CD4-positive, alpha-beta T cell (primary cell): Measurements from ENCODE around the gene PEG3. TPM values are rescaled to one million over a fixed set of nuclear protein-coding genes. Genes with fewer than 3 reads are reported as not detected.

Experiments used
- ATAC-seq: fragments of 200-7000 bp; cut with Tn5 transposase; one replicate; pipeline ENCODE4 v1.10.0; 2022; ENCODE audit warnings: mild to moderate bottlenecking; ENCODE audit not compliant: poor library complexity
- CTCF ChIA-PET: fragments of 350-600 bp; sonication (Branson Sonifier 250); formaldehyde crosslinking; loops from one replicate; lab custom pipeline; 2021; ENCODE audit warnings: antibody characterized with exemption, inconsistent platforms; lab: Charles Lee
- POLR2A ChIA-PET: fragments of 350-600 bp; sonication (Branson Sonifier 250); formaldehyde crosslinking; loops from one replicate; lab custom pipeline; 2021; ENCODE audit warnings: antibody characterized with exemption, inconsistent platforms; lab: Charles Lee
- DNase-seq, 14 experiments: peaks; one replicate each; pipeline ENCODE4 v3.0.0-alpha.2; 2013 to 2020; ENCODE audit warnings: mixed read lengths in 2 of 14
- H3K27ac ChIP-seq, 2 donors: one replicate each; pipeline versions ENCODE4 v1.5.1 to v1.7.0; 2013; ENCODE audit warnings: low read length in 2 of 2, low read depth in 1 of 2, mild to moderate bottlenecking in 1 of 2
- H3K27me3 ChIP-seq, 2 experiments: 1 replicate in 1 of 2; 2 replicates in 1 of 2; pipeline versions ENCODE4 v1.6.1 to v1.7.0; 2013; ENCODE audit warnings: low read length in 2 of 2, control low read depth in 1 of 2, mild to moderate bottlenecking in 1 of 2, moderate library complexity in 1 of 2; ENCODE audit not compliant: insufficient read depth in 2 of 2, control insufficient read depth in 1 of 2
- H3K36me3 ChIP-seq: one replicate; pipeline ENCODE4 v1.6.1; 2013; ENCODE audit warnings: low read length, control low read depth; ENCODE audit not compliant: insufficient read depth
- H3K4me1 ChIP-seq: one replicate; pipeline ENCODE4 v1.6.1; 2013; ENCODE audit warnings: low read length, control low read depth; ENCODE audit not compliant: insufficient read depth
- H3K4me3 ChIP-seq: one replicate; pipeline ENCODE4 v1.5.1; 2013; ENCODE audit warnings: mild to moderate bottlenecking, low read length, moderate library complexity
- H3K9me3 ChIP-seq, 2 experiments: 1 replicate in 1 of 2; 2 replicates in 1 of 2; pipeline versions ENCODE4 v1.6.1 to v1.7.0; 2013; ENCODE audit warnings: low read length in 2 of 2, mild to moderate bottlenecking in 2 of 2, control low read depth in 1 of 2, moderate library complexity in 1 of 2; ENCODE audit not compliant: control insufficient read depth in 1 of 2, insufficient read depth in 1 of 2
- H3K27ac Mint-ChIP-seq: one replicate; pipeline ENCODE4 v1.8.0; 2020; ENCODE audit warnings: mixed read lengths
- H3K27me3 Mint-ChIP-seq: one replicate; pipeline ENCODE4 v1.8.0; 2021; ENCODE audit warnings: mixed read lengths
- H3K36me3 Mint-ChIP-seq: one replicate; pipeline ENCODE4 v1.8.0; 2021; ENCODE audit warnings: low read depth, mixed read lengths
- H3K4me1 Mint-ChIP-seq: one replicate; pipeline ENCODE4 v1.8.0; 2021; ENCODE audit warnings: low read depth, mixed read lengths
- H3K4me3 Mint-ChIP-seq: one replicate; pipeline ENCODE4 v1.8.0; 2020; ENCODE audit warnings: mild to moderate bottlenecking, mixed read lengths
- H3K9me3 Mint-ChIP-seq: one replicate; pipeline ENCODE4 v1.8.0; 2020; ENCODE audit warnings: mixed read lengths
- CTCF ChIP-seq: fragments of 200-600 bp; IDR thresholded peaks from one replicate; pipeline ENCODE4 v1.8.0; 2022; ENCODE audit warnings: antibody characterized with exemption, mild to moderate bottlenecking
- intact Hi-C, 2 experiments: fragments of 100-400 bp; cut with DNase I in 1 of 2; cut with micrococcal nuclease in 1 of 2; formaldehyde crosslinking; loops; one replicate each; pipeline versions ENCODE4 v1.15.1 to v1.9.0; 2023 to 2025; cut with DNase I, micrococcal nuclease
- total RNA-seq, 174 experiments: library from RNA in 2 of 174; stranded (reverse) in 2 of 174; gene quantifications; one replicate each; pipeline ENCODE4 v1.2.3 and lab custom pipeline; 2021 to 2026

Gene PEG3
- total RNA-seq, 2 experiments from 2014 or later: 0.06 TPM; not detected in 1

GRCh38 chr19:56874530-56874929 is 34.0 kb upstream of the PEG3 start:
- Mint-ChIP-seq H3K36me3 (peaks cover 30% of the 10 kb centered on the region), H3K9me3 (peaks cover 26% of the 10 kb centered on the region), H3K4me1 (no peaks in the 10 kb centered on the region), H3K27ac (no peak overlapping the region), H3K4me3 (no peak overlapping the region), H3K27me3 (no peaks in the 10 kb centered on the region)
- ChIA-PET POLR2A (no interaction called here), CTCF (no interaction called here)
- ATAC-seq: no peak
- DNase-seq: no peak
- no peaks in the 10 kb centered on the region for H3K4me1 ChIP-seq
- no peaks in the 10 kb centered on the region for H3K27me3 ChIP-seq
- H3K9me3 ChIP-seq: peaks cover 55 to 83% of the 10 kb centered on the region in 2 experiments
- H3K36me3 ChIP-seq: no peaks in the 10 kb centered on the region
- TF ChIP-seq CTCF: no peak
- H3K4me3 ChIP-seq: no peak overlapping the region
- intact Hi-C loops: no loop called here
- H3K27ac ChIP-seq: no peak overlapping the region

GRCh38 chr19:56873493-56873892 is 33.0 kb upstream of the PEG3 start:
- ChIA-PET CTCF (no interaction called here), POLR2A (no interaction called here)
- no peak overlapping the region for H3K27ac ChIP-seq
- Mint-ChIP-seq H3K36me3 (peaks cover 25% of the 10 kb centered on the region), H3K4me1 (no peaks in the 10 kb centered on the region), H3K9me3 (peaks cover 27% of the 10 kb centered on the region), H3K27ac (no peak overlapping the region), H3K27me3 (no peaks in the 10 kb centered on the region), H3K4me3 (no peak overlapping the region)
- no peaks in the 10 kb centered on the region for H3K4me1 ChIP-seq
- no peaks in the 10 kb centered on the region for H3K36me3 ChIP-seq
- H3K27me3 ChIP-seq: no peaks in the 10 kb centered on the region
- peaks cover 50 to 76% of the 10 kb centered on the region in 2 experiments for H3K9me3 ChIP-seq
- no peak for TF ChIP-seq CTCF
- intact Hi-C loops: no loop called here
- ATAC-seq (no peak), DNase-seq (no peak)
- no peak overlapping the region for H3K4me3 ChIP-seq

- Histone ChIP-seq H3K9me3 (peaks cover 28 to 58% of the 10 kb centered on the region in 2 experiments), H3K4me3 (no peak overlapping the region), H3K27me3 (no peaks in the 10 kb centered on the region), H3K36me3 (no peaks in the 10 kb centered on the region), H3K27ac (no peak overlapping the region), H3K4me1 (no peaks in the 10 kb centered on the region)
- DNase-seq (no peak), ATAC-seq (no peak)
- H3K27me3 Mint-ChIP-seq: no peaks in the 10 kb centered on the region
- H3K4me1 Mint-ChIP-seq: no peaks in the 10 kb centered on the region
- H3K27ac Mint-ChIP-seq: no peak overlapping the region
- CTCF ChIA-PET: no interaction called here
- peaks cover 14% of the 10 kb centered on the region for H3K36me3 Mint-ChIP-seq
- POLR2A ChIA-PET: no interaction called here
- no peak for TF ChIP-seq CTCF
- intact Hi-C loops: no loop called here
- peaks cover 26% of the 10 kb centered on the region for H3K9me3 Mint-ChIP-seq
- H3K4me3 Mint-ChIP-seq: no peak overlapping the region
These were observed 29.4 kb upstream of the PEG3 start for GRCh38 chr19:56869886-56870285.
